RWPE1 (cell line): ENCODE data around the gene BBS12.
A peak's percentile ranks its signal among the peaks of the same experiment; 100 is the strongest.
"Not testable (repeated sequence)": the region's sequence is repeated elsewhere in the genome, so short reads cannot be mapped to it uniquely, and the experiment has no call there.

Experiments
- CTCF ChIA-PET: fragments of 350-600 bp; sonication (Branson Sonifier 250); formaldehyde crosslinking; extraction: SDS; loops from one replicate; lab custom pipeline; 2021; lab: Yijun Ruan, JAX
- POLR2A ChIA-PET: fragments of 400-600 bp; formaldehyde crosslinking; extraction: SDS; loops from one replicate; lab custom pipeline; 2020; ENCODE audit warnings: antibody characterized with exemption; ENCODE audit not compliant: low non-redundant PET; lab: Yijun Ruan, JAX
- DNase-seq: peaks from one replicate; pipeline ENCODE4 v3.0.0; 2012; ENCODE audit warnings: low spot score
- H3K27ac ChIP-seq: fragments of 450-650 bp; 2 replicates; pipeline ENCODE4 v1.5.1; 2017
- TF ChIP-seq, protein P1 (sequence below): fragments of 450-650 bp; conservative IDR thresholded peaks from 2 replicates; pipeline ENCODE4 v1.5.1; 2017; ENCODE audit warnings: low read depth, mild to moderate bottlenecking

BBS12 gene

GRCh38 chr4:122783301-122784215 lies 51.1 kb downstream of the BBS12 start:
- peak overlapping the region; percentile 94 for H3K27ac ChIP-seq
- ChIA-PET CTCF (interaction anchor here (0.9 kb wide), 1 partner anchor 26 kb away, joined by 4 read pairs; no protein-coding TSS in a partner anchor), POLR2A (no interaction called here)
- peak; percentile 93 for DNase-seq
- TF ChIP-seq, protein P1, sequence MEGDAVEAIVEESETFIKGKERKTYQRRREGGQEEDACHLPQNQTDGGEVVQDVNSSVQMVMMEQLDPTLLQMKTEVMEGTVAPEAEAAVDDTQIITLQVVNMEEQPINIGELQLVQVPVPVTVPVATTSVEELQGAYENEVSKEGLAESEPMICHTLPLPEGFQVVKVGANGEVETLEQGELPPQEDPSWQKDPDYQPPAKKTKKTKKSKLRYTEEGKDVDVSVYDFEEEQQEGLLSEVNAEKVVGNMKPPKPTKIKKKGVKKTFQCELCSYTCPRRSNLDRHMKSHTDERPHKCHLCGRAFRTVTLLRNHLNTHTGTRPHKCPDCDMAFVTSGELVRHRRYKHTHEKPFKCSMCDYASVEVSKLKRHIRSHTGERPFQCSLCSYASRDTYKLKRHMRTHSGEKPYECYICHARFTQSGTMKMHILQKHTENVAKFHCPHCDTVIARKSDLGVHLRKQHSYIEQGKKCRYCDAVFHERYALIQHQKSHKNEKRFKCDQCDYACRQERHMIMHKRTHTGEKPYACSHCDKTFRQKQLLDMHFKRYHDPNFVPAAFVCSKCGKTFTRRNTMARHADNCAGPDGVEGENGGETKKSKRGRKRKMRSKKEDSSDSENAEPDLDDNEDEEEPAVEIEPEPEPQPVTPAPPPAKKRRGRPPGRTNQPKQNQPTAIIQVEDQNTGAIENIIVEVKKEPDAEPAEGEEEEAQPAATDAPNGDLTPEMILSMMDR, result no peak

GRCh38 chr4:122784261-122784660 lies 51.8 kb downstream of the BBS12 start:
- ChIA-PET POLR2A (no interaction called here), CTCF (interaction anchor here (0.5 to 0.9 kb wide), 2 partner anchors 26 to 32 kb away, joined by 3 to 4 read pairs; no protein-coding TSS in a partner anchor)
- TF ChIP-seq, protein P1, result no peak
- H3K27ac ChIP-seq, result no peak overlapping the region
- DNase-seq, result no peak

DNA sequence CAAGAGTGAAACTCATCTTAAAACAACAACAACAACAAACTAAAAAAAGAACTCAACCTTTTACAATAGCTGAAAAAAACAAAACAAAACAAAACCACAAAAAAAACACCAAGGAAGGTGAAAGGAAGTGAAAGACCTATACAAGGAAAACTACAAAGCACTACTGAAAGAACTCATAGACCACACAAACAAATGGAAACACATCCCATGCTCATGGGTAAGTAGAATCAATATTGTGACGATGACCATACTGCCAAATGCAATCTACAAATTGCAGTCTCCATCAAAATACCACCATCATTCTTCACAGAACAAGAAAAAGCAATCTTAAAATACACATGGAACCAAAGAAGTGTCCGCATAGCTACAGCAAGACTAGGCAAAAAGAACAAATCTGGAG lies 52.6 kb downstream of the BBS12 start:
- TF ChIP-seq, protein P1, result no peak
- ChIA-PET POLR2A (no interaction called here), CTCF (no interaction called here)
- DNase-seq, result no peak
- peak overlapping the region; percentile 41; the same call in 1 of the 2 replicates for H3K27ac ChIP-seq

DNA sequence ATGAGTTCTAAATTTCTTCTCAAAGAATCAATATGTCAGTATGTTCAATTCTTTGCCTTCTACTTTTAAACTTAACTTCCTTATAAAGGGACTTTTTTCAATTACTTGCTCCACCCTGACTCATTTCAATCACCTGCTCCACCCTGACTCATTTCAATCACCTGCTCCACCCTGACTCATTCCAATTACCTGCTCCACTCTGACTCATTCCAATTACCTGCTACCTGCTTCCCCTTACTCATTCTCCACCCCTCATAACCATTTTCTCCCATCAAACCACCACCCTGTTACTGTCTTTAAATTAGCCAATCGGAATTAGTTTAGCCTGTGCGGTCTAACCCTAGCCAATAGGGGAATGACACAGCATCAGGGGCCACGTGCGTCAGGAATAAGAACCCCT lies 53.8 kb downstream of the BBS12 start:
- H3K27ac ChIP-seq, POLR2A ChIA-PET: not testable (repeated sequence)
- CTCF ChIA-PET, result interaction anchor here (0.6 kb wide), 1 partner anchor 965 kb away, joined by 3 read pairs; no protein-coding TSS in a partner anchor
- DNase-seq, result peak; percentile 82

- CTCF ChIA-PET, H3K27ac ChIP-seq, DNase-seq, POLR2A ChIA-PET: not testable (repeated sequence)
Observed at GRCh38 chr4:122786920-122787319, 54.4 kb downstream of the BBS12 start.

- H3K27ac ChIP-seq, result no peak overlapping the region
- DNase-seq, result no peak
- ChIA-PET CTCF (no interaction called here), POLR2A (no interaction called here)
- TF ChIP-seq, protein P1, result no peak
Observed at GRCh38 chr4:122787940-122788339, 55.4 kb downstream of the BBS12 start.

- TF ChIP-seq, protein P1, result no peak
- no peak for DNase-seq
- POLR2A ChIA-PET, result interaction anchor here (0.6 kb wide), 1 partner anchor 17 kb away, joined by 3 read pairs; no protein-coding TSS in a partner anchor
- CTCF ChIA-PET, result interaction anchor here (0.6 kb wide), 2 partner anchors 135 to 140 kb away, joined by 3 to 5 read pairs; no protein-coding TSS in a partner anchor
- H3K27ac ChIP-seq, result no peak overlapping the region
Observed at GRCh38 chr4:122788935-122789334, 56.4 kb downstream of the BBS12 start.
